CD4-positive, alpha-beta T cell treated with Interferon alpha-2 for 1 hour (primary cell): ENCODE data around the gene VSIR.

ENCODE experiments used
- DNase-seq, 2 donors: peaks; one replicate each; pipeline ENCODE4 v3.0.0-alpha.2; 2020 to 2022

VSIR gene

GRCh38 chr10:71746344-71747037, 26.8 kb downstream of the VSIR start:
- DNase-seq: no peak

GRCh38 chr10:71745664-71746250, 27.6 kb downstream of the VSIR start:
- DNase-seq: no peak

DNA sequence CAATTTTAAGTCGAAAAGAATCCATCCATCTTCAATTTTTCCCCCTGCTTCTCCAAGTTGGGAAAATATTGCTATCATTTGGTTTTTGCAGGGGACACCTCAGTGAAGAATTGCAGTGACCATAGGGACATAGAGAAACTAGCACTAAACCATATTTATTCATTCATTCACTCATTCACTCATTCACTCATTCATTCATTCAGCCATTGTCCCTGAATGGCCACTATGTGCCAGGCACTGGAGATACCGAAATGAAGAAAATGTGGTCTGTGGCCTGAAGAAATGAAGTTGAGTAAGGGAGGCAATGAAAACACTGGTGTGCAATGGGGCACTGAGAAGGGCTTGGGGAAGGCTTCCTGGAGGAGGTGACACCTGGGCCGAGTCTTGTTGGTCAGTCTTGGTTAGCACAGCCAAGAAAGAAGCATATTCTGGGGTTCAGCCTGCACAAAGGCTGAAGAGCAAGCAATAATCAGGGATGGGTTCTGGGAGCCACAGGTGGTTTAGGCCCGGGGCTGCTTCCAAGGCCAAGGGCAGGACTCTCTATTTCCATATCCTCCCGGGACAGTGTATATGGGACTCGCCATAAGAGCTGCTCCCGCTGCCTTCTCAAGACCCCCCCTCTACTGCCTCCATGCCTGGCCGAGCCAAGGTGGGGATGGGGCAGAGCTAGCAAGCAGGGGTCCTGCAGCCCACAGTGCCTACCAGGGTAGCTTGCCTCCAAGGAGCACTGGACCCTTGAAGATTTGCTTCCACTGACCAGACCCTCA, 28.2 kb downstream of the VSIR start:
- no peak for DNase-seq

DNA sequence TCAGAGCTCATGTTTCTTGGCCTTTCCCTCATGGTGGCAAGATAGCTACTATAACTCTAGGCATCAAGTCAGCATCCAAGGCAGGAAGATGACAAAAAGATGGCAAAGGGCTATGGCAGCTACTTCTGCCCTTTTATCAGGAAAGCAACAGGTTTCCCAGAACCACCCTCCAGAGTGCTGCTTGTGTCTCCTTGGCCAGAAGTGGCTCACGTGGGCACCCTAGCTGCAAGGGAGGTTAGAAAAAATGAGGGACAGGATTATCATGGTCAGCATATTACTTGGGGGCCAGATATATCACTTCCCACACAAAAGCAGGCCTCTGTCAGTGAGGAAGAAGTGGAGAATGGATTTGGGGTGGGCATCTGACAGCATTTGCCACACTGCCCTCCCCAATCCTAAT, 29.5 kb downstream of the VSIR start:
- DNase-seq: no peak

DNA sequence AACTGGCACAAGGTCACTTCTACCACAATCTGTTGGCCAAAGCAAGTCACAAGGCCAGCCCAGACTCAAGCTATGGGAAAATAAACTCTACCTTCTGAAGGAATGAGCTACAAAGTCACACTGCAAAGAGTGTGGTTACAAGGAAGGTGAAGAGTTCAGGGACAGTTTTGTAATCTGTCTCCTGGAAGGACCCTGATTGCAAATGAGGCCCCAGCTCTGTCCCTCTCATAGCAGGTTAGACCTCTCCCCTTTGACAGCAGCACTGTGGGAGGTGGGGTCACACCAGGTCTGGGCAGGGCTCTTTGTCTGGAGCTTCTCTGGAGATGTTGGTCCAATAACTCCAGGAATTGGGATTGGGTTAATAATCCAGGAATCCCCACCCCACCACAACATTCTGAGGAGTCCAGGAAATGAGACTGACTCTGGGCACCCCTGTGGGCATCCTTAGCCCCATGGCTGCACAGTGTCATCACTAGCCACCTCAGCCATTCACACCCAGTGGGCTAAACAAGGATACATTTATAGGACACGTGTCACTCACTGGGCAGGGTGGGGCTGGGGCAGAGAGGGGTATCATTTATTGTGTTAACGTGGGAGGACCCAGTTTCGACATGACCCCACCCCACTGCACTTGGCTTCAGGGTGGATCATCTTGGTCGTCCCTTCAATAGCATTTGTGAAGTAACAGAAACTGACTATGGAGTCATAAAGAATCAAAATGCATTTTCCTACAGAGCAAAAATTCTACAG, 30.1 kb downstream of the VSIR start:
- DNase-seq: no peak

GRCh38 chr10:71742301-71743088, 30.8 kb downstream of the VSIR start:
- DNase-seq: no peak

DNA sequence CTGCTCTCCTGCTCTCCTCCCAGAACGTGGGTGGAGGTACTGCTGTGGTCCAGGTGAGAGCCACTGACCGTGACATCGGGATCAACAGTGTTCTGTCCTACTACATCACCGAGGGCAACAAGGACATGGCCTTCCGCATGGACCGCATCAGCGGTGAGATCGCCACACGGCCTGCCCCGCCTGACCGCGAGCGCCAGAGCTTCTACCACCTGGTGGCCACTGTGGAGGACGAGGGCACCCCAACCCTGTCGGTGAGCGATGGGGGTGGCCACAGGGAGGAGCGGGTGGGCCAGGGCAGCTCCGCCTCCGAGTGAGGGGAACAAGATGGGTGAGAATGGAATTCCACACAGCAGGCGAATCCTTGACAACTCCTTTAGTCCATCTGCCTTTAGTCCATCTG, 31.6 kb downstream of the VSIR start:
- no peak for DNase-seq

DNA sequence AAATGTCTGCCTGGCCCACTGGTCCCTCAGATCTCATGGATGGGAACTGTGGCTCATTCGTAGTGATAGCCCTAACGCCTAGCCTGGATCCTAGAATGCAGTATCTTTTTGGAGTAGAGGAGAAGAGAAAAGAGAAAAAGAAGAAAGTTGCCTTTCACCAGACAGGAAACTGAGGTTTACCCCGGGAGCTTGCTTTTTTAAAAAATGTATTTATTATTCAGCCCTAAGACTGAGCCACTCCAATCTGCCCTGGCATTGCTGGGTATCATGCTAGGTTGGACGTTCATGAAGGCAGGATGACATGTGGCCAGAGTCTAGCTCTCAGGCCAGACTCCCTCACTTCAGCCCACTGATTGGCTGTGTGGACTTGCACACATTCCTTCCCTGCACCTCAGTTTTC, 32.3 kb downstream of the VSIR start:
- DNase-seq: no peak

- no peak for DNase-seq
Observed at GRCh38 chr10:71740069-71740653, 33.2 kb downstream of the VSIR start.

DNA sequence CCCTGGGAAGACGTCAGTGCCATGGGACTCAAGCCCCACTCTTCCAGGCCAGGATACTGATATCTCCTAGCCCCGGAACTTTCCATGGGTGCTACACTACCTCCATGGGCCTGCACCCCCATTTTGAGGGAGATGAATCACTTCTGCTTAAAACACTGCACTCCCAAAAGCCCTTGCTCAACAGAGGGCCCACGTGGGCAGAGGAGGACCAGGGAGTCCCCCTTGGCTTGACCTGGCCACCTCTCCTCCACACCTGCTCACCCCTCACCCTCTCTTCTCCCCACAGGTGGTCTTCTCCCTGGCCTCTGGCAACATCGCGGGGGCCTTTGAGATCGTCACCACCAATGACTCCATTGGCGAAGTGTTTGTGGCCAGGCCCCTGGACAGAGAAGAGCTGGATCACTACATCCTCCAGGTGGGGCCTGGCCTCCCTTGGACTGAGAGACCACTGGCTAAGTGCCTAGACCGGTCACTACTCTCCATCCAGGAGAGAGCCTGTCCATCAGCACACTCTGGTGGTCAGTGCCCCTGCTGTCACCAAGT, 33.9 kb downstream of the VSIR start:
- DNase-seq: no peak

GRCh38 chr10:71737834-71738197, 35.5 kb downstream of the VSIR start:
- DNase-seq: no peak

DNA sequence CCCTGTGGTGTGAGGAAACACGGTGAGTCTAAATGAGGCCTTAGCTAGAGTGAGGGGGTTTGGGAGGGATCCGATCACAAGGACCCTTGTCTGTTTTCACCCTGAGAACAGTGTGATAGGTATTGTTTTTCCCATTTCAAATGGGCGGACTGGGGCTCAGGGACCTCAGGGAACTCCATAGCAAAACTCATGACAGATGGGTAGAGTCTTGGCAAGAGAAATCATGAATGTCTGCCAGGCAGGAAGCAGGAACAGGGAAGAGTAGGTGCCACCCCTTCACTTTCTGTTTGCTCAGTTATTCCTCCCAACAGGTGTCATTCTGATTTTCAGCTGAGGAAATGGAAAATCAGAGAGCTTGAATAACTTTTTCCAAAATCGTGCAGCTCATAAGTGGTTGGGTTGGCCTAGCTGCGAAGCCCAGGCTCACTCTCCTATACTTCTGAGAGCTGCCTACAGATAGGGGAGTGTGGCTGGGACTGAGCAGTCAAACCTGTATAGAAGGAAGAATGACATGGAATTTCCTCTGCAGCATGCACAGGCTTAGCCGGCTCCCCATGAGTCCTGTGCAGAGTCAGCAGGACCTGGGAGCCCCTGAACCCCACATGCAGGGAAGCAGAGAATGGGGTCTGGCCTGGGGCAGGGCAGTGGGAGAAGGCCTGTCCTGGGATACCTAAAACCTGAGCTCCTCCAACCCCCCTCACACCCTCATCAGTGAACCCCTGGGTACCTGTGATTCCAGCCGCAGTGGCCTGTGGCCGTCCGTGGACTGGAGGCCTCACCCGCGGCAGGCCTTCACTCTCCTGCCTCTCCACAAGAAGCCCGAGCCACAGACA, 36.1 kb downstream of the VSIR start:
- no peak for DNase-seq

GRCh38 chr10:71736570-71736952, 36.8 kb downstream of the VSIR start:
- DNase-seq: no peak

GRCh38 chr10:71735709-71736569, 37.4 kb downstream of the VSIR start:
- peak; percentile 49 to 74 for DNase-seq

DNA sequence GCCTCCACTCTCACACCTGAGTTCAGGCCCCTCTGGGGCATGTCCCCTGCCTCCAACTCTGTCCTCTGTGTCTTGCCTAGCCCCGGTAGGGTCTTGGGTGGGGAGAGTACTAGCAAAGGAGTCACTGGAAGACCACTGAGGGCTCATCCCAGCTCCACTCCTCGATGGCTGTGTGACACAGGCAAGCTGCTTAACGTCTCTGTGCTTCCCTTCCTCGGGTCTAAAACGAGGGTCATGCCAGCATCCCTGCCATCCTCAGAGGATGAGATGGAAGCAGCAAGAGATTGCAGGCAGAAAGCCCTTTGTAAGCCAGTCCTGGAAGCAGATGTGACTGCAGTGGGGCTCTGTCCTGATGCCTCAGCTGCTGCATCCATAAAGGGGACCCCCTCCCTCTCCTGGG, 38.5 kb downstream of the VSIR start:
- no peak for DNase-seq

DNA sequence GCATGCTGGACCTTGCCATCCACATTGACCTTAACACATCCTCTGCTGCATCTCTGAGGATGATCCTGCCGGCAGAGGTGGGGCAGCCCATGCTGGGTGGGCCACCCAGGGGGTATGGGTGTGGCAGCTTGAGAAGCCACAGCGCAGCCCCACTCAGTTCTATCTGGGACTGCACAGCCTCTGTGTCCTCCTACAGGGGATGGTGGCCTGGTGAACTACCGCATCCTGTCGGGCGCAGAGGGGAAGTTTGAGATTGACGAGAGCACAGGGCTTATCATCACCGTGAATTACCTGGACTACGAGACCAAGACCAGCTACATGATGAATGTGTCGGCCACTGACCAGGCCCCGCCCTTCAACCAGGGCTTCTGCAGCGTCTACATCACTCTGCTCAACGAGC, 41.5 kb downstream of the VSIR start:
- no peak for DNase-seq

DNA sequence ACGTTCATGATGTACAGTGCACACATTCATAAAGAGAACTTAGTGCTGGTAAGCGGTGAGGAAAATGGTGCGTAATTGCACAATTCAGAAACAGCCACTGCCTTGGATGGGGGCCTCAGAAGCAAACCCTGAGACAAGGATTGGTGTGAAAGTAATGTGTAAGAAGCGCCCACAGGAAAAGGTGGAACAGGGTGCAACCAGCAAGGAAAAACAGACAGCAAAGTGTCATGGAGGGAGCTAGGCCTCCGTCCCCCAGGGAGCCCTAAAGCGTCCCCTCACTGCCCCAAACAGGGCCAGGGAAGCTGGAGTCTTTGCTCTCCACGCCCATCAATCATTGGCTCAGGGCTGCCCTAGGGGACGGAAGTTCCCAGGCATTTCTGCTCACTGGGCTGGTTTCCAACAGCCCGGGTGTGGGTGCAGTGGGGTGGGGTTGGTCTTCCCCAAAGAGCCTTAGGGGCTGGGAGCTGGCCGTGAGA, 44.1 kb downstream of the VSIR start:
- no peak for DNase-seq

GRCh38 chr10:71727738-71728737, 45.3 kb downstream of the VSIR start:
- peak; percentile 70 to 77 for DNase-seq
